Stimulated activated naive CD8-positive, alpha-beta T cell treated with anti-CD3 and anti-CD28 coated beads, Interleukin-15, Interleukin-2, amounts not matched to agents 100 U/mL and 50 U/mL, for 24 hours (primary cell): ENCODE data around the gene ADAD2.
A peak's percentile ranks its signal among the peaks of the same experiment; 100 is the strongest.

ENCODE experiments used
- ATAC-seq: fragments of 150-1000 bp; cut with Tn5 transposase; one replicate; pipeline ENCODE4 v1.10.0; 2021
- DNase-seq: peaks from one replicate; pipeline ENCODE4 v3.0.0; 2021

ADAD2 gene

DNA sequence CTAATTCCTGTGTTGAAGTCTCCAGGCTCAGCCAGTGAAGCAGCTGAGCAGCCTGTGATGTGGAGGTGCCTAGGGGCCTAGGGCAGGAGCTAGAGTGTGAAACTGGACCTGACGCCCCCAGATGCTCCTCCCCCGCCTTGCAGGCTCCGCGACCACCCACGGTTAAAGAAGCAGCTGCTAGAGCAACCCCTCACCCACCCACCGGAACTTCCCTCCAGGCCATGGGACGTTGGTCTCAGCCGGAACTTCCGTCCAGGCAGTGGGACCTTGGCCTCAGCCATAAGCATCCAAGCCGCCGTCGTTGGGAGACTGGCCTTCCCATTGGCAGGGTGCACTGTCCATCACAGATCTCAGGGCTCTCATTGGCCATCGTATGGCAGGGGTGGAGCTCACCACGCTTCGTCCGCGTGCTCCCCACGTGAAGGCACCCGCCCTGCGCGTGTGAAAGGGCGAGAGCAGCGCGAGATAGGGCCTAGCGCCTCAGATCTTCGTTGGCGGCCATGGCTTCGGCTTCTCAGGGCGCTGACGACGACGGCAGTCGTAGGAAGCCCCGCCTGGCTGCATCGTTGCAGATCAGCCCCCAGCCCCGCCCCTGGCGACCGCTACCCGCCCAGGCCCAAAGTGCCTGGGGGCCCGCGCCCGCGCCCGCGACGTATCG is at the start of gene ADAD2:
Gene ADAD2 (plus strand): TSS at position 427 of the 658 bp plus-strand sequence. CDS start 74 bp downstream, at position 501.
- no peak for ATAC-seq

DNA sequence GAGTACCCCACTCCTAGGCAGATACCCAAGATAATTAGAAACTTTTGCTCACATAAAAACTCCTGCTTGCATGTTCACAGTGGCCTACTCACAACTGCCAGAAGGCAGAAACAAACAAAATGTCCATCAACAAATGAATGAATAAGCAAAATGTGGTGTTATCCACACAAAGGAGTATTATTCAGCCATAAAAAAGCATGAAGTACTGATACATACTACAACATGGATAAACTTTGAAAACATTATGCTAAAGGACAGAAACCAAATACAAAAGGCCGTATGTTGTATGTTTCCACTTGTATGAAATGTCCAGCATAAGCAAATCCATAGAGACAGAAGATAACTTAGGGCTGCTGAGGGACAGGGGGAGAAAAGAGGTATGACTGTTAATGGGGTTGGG is 47.9 kb upstream of the ADAD2 start:
- no peak for ATAC-seq
- DNase-seq = no peak

More for the DNA sequence above, at the start of gene ADAD2:
- DNase-seq = peak; percentile 30

DNA sequence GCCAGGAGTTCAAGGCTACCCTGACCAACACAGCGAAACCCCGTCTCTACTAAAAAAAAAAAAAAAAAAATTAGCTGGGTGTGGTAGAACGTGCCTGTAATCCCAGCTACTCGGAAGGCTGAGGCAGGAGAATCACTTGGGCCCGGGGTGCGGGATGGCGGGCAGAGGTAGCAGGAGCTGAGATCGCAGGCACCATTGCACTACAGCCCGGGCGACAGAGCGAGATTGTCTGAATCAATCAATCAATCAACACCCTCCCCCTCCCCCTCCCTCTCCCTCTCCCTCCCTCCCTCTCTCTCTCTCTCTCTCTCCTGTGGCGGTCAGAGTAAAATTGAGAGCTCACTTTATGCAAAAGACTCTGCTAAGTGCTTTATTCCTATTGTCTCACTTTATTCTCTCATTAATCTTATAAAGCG is 47.2 kb upstream of the ADAD2 start:
- no peak for DNase-seq

DNA sequence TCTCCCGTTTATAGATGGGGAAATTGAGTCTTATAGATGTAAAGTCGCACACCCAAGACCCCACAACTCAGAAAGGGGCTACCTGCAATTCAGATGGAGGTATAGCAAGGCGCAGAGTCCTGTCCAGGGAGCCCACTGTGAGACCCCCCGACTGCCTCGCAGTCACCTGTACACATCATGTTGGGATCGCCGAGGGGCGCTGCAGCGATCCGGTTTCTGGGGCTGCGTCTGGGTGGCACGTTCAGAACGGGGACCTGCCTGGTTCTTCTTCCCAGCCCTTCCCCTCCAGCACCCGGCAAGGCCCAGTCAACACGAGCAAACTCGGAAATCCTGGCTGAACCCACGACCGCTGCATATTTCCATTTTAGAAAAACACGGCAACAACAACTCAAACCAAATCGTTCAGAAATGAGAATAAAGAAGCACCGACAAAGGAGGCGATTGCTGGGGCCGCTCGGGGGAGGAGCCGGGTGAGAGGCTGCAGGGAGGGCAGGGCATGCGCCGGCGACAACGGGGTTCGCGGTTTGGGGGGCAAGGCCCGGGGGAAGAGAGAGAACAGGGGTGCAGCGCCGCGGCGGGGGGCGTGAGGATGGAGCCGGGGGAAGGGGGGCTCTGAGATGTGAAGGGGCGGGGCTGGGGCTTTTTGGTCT is 46.6 kb upstream of the ADAD2 start:
- DNase-seq (peak; percentile 60), ATAC-seq (no peak)

More for the DNA sequence above, 47.2 kb upstream of the ADAD2 start:
- ATAC-seq = no peak

DNA sequence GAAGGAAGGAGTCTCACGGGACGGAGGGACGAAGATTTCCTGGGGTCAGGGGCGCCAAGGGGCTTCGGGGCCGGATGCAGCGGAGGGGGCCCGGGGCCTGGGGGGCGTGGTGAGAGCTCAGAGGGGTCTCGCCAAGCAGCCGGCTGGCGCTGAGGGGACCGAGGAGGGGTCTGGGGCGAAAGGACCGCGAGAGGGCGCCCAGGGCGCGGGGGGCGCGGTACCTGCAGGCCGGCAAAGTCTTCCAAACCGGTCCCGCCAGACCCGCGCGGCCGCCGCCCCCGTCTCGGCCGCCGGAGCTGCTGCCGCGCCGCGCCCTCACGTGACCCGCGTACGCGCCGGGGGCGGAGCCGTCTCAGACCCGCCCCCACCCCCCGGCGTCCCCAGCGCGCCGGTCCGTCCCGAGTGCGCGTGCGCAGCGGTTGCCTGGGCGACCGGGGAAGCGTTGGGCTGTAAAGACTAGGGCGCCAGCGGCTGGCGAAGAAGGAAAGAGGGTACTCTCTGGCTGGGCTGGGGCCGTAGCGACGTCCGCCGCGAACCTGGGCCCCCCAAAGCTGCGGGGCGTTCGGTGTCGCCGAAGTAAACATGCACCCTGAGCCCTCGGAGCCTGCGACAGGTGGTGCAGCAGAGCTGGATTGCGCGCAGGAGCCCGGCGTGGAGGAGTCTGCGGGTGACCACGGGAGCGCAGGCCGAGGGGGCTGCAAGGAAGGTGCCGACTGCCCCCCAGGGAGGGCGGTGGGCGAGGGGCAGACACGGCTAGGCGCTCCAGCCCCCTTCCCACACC is 45.9 kb upstream of the ADAD2 start, which contains the start of the genes DNAAF1 and HSDL1:
Gene DNAAF1 (plus strand): TSS at position 450 of the 781 bp plus-strand sequence. CDS start 133 bp downstream, at position 583.
Gene HSDL1 (minus strand): TSS at position 319 of the 781 bp plus-strand sequence. CDS start 13,856 bp downstream, outside the sequence.
- DNase-seq (peak; percentile 98), ATAC-seq (peak; percentile 84)

DNA sequence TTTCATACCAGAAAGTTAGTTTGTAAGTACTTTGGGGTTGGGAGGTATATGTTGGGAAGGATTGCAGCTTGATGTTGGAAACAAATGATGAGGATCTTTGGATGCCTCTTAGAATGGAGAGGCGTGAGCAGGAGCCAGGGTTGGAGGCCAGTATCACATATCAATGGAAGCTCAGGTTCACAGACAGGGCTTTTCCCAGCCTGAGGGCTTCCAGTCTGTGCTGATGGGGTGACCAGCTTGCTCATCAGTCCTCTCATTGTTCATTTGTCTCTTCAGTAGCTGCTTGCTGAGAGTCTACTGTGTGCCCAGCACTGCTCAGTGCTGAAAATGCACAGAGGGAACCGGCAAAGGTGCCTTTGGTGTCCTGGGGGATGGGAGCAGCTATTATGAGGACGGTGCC is 40.0 kb upstream of the ADAD2 start:
- DNase-seq = no peak
- ATAC-seq = no peak

DNA sequence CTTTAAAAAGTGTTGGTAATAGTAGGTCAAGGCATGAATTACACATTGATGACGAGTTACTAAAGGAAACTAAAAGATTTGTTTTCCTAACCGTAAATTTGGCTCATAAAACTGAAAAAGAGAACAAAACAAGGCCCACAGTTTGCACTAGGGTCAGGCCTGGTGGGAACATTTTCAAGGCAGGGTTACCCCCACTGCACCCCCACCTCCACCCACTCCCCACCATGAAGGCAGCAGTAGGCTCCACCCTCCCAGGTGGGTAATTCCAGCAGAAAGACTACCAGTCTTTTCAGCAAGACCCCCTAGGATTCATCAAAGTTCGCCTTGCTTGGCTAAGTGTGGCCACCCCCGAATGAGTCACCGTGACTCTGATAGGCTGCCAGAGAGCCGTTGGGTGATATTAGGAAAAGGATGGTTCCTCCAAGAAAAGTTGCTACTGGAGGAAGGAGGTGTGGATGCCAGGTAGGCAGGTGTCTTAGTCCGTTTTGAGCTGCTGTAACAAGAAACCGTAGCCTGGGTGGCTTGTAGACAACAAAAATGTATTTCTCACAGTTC is 37.2 kb upstream of the ADAD2 start:
- no peak for DNase-seq
- ATAC-seq = no peak

DNA sequence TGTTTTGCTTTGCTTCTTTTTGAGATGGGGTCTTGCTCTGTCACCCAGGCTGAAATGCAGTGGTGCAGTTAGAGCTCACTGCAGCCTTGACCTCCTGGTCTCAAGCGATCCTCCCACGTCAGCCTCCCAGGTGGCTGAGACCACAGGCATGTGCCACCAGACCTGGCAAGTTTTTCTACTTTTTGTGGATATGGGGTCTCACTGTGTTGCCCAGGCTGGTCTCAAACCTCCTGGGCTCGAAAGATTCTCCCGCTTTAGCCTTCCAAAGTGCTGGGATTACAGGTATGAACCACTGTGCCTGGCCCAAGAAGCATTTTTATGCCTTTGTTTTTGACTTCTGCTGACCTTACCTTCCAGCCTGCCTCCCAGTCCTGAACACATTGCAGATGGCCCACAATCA is 35.7 kb upstream of the ADAD2 start:
- DNase-seq (no peak), ATAC-seq (no peak)

DNA sequence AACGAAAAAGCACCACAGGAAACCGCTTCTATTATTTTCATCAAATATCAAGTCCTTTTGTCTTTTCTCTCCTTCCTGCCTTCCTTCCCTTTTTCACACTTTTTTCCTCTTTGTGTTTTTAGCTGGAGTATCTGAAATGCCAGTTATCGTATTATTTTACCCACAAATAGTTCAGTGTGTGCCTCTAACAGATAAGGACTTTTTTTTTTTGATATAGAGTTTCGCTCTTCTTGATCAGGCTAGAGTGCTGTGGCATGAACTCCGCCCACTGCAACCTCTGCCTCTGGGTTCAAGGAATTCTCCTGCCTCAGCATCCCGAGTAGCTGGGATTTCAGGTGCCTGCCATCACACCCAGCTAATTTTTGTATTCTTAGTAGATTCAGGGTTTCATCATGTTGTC is 35.2 kb upstream of the ADAD2 start:
- ATAC-seq = no peak

DNA sequence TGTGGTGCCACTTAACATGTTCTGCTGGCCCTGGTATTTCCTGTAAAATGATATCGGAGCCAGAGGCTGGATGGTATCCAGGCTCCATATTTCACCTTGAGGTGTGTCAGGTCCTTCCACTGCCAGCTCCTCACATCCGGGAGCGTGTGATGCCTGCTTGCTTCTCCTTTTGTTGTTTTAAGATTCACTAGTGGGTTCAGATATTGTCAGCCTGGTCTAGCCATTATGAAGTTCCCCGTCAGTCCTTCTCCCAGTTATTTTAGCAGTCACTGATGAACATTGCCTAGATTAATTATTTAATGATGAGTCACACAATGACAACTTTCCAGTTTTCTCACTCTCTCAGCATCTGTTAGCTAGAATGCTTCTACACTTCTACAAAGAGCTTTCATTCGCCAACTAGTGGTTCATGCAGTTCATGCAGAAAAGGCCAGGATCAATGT is 34.6 kb upstream of the ADAD2 start:
- ATAC-seq = no peak
- no peak for DNase-seq

More for the DNA sequence above, 35.2 kb upstream of the ADAD2 start:
- no peak for DNase-seq

DNA sequence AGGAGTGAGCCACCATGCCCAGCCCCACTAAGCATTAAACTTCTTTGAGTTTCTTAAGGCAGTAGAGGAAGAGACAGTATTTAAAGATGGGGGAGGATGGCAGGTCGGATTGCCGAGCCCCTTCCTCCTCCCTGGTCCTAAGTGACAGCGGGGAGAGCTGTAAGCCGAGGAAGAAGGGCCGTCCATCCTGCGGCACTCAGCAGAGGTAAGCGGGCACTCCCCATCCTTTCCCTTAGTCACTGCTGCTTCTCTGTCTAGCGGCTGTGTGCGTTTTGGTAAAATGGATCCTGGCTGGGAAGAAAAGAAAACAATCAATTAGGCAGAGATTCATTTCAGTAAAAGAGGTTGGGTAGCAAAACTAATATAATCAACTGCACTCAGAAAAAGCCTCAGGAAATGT is 31.9 kb upstream of the ADAD2 start:
- DNase-seq (no peak), ATAC-seq (no peak)

DNA sequence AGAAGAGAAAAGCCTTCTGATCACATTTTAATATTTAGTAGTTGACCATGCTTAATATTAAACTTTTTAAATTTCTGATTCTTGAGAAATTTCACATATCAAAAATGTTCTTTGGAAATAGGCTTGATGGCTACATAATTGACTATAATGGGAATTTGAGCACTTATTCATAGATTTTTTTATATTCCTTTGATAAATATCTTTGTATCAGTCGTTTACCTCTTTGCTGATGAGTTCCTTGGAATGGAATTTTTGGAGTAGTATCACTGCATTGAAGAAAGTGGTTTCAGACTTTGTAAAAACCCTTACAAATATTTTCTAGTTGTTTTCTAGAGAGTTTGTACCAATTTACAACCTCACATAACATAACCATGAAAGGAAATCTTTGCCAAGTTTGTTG is 31.2 kb upstream of the ADAD2 start:
- no peak for DNase-seq
- no peak for ATAC-seq

DNA sequence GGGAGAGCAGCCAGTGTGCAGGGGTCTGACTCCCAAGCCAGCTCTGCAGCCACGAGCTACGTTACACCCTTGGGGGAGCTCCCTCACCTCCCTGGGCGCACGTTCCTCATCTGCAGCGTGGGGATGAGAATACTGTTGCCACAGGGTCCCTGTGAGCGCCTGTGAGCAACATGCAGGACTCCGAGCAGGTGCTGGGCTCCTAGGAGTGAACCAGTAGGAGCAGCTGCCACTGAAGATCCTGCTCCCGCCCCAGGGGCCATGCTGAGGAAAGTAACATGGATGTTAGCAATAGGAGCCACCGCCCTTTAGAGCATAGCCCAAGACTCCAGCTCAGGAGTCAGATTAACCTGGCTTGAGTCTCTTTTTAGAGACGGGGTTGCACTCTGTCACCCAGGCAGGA is 29.9 kb upstream of the ADAD2 start:
- ATAC-seq = no peak
- no peak for DNase-seq

DNA sequence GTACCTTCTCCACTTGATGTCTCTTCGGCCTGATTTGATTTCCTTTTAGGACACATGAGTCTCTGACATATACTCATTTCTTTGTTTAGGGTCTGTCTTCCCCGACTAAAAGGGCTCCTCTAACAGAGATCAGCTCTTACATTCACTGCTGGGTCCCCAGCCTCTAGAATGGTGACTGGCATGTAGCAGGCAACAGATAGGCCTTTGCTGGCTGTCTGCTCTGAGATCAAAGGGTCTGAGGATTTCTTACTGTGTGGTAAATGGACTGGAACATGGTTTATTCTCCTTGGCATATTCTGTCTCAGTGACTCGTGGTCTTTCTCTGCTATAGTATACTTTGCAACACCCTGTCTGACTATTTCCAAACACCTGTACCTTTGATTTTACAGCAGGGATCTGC is 29.2 kb upstream of the ADAD2 start:
- ATAC-seq (no peak), DNase-seq (no peak)

DNA sequence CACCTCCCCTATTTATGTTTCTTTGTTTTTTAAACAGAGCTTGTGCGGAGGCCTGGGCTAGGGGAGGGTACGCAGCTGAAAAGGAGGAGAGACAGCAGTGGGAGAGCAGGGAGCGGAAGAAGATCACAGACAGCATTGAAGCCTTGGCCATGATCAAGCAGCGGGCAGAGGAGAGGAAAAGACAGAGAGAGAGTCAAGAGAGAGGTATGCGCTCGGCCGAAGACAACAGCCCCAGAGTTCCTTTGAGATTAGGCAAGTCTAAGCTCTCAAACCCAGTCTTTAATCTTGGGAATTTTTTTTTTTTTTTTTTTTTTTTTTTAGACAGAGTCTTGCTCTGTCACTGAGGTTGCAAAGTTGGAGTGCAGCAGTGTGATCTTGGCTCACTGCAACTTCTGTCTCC is 25.2 kb upstream of the ADAD2 start:
- DNase-seq = no peak
- ATAC-seq = no peak

DNA sequence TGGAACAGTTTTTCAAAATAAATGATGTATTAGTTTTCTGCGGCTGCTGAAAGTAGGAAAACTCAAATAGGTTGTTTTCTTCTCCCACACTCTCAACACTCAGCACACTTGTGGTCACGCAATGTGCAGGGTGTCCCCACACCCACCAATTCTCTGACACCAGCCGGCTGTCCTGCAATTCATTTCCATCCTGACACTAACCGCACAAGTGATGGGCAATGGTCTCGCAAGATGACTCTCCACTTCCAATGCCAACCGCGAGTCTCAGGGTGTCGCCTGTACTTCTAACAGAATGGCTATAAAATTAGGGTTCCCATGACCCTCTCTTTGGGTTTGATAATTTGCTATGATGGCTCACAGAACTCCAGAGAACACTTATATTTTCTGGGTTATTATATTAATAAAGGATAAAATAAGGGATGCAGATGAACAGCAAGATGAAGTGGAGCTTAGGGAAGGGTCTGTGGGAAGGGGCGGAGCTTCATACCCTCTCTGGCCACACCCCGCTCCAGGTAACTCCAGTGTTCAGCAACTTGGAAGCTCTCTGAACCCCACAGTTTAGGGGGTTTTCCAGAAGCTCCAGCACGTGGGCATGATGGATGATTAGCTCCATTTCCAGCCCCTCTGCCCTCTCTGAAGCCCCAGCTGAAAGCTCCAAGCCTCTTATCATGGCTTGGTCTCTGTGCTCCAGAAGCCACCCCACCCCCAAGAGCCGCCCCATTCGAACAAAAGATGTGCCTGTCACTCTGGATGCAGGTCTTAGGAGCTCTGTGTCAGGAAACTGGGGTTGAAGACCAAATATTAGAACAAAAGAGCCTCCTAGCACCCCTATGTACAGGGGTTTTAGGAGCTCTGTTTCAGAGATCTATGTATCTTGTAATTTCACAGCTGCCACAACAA is 23.9 kb upstream of the ADAD2 start:
- peak; percentile 61 for ATAC-seq
- peak; percentile 22 for DNase-seq

DNA sequence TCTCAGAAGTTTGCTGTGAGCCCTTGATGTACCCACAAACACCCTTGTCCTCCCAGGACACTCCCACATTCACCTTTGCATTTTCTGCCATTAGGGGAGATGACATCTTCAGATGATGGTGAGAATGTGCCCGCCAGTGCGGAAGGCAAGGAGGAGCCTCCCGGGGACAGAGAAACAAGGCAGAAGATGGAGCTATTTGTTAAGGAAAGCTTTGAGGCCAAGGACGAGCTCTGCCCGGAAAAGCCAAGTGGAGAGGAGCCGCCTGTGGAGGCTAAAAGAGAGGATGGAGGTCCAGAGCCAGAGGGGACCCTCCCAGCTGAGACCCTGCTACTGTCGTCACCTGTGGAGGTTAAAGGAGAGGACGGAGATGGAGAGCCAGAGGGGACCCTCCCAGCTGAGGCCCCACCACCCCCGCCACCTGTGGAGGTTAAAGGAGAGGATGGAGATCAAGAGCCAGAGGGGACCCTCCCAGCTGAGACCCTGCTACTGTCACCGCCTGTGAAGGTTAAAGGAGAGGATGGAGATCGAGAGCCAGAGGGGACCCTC is 21.1 kb upstream of the ADAD2 start:
- no peak for ATAC-seq
- DNase-seq = no peak

DNA sequence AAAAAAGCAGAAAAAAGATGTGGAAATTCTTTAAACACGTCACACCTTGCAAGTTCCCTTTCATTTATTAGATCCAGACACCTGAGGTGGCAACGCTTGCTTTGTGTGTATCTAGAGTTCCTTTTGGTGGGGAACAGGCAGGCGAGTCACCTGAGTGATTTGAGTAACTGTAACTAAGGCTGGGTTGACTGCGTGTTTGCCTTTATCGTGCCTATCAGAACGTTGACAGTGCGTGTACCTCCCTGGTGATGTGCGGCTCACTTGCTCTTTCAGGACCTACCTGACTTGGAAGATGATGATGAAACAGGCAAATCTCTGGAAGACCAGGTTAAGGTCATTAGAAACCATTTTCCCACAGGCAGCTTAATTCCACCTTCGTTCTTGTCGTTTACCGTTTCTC is 16.6 kb upstream of the ADAD2 start:
- ATAC-seq = no peak
- no peak for DNase-seq

DNA sequence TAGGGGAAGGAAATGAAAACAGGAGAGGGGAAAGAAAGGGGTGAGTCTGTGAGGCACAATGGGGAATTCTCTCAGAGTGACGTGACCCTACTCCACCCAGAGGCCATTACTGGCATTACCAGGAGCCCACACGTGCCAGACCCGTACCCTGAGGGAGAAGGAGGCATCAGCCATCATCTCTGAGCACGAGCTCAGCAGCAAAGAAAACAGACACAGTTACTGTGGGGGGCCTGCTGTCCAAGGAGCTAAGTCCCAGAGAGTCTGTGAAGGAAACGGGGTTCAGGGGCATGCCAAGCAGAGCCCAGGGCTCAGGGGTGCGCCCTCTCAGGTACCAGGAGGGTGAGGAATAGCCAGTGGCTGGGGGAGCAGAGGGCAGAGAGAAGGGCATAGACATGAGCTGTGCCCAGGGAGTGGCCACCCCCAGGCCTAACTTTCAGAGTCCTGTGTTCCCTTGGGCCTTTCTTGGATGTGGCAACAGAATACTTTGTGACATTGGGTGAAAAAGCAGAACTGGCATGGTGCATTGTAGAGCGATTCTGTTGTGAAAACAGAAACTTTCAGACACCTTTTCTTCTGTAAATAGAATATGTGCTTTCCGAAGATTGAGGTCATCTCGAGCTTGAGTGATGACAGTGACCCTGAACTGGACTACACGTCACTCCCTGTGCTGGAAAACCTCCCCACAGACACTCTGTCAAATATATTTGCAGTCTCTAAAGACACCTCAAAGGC is 15.4 kb upstream of the ADAD2 start:
- DNase-seq = peak; percentile 63
- ATAC-seq = peak; percentile 82
